ENCODE results near the gene TTYH3. TPM values are rescaled to one million over a fixed set of nuclear protein-coding genes. Genes with fewer than 3 reads are reported as not detected.
A peak's percentile ranks its signal among the peaks of the same experiment; 100 is the strongest.

TTYH3 gene
- total RNA-seq, 1 experiment from 2014 or later, result 42.7 TPM

- peak; percentile 22 for DNase-seq (ENCODE audit: low read depth)
- in situ Hi-C loops (cut with HindIII; ENCODE audit: low pct_unique_long_range_greater_than_20kb, low sequenced_read_pairs), result no loop called here
Observed at GRCh38 chr7:2629746-2630681, 1.8 kb upstream of the TTYH3 start.

- in situ Hi-C loops (cut with HindIII; ENCODE audit: low pct_unique_long_range_greater_than_20kb, low sequenced_read_pairs), result no loop called here
- peak; percentile 85 for DNase-seq (ENCODE audit: low read depth)
Observed at GRCh38 chr7:2632733-2633537, 1.1 kb downstream of the TTYH3 start.

DNA sequence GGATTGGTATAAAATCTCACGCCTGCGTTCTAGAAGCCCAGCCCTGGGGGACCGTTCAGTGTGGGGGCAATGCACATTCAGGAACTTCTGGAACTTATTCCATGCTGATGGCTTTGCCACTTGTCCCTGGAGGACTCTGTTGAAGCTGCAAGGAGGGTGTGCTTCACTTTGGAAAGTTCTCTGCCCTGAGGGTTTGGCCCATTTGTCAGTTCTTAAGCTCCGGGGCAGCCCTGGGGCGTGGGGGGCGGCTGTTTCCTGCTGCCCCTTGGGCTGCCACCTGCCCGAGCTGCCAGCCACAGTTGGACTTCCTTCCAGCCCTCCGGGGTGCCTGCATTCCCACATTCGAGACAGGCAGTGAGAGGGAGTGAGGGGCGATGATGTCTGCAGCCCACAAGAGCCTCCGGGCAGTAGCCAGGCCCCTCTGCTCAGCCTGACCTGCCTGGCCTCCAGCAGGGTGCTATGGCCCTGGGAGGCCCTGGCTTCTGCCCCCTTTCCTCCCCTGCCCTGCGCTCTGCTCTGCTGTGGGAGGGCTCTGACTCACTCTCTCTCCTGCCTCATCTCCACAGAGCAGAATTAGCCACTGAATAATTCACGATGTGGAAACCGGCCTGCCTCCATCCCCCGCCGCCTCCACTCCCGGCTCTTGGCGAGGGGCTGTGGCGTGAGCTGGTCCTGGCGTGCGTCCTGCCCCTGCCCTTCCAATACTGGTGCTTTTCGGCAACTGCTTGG, 1.9 kb downstream of the TTYH3 start:
- DNase-seq (ENCODE audit: low read depth), result peak; percentile 77
- in situ Hi-C loops (cut with HindIII; ENCODE audit: low pct_unique_long_range_greater_than_20kb, low sequenced_read_pairs), result no loop called here

- DNase-seq (ENCODE audit: low read depth), result no peak
- in situ Hi-C loops (cut with HindIII; ENCODE audit: low pct_unique_long_range_greater_than_20kb, low sequenced_read_pairs), result no loop called here
Observed at GRCh38 chr7:2634267-2635145, 2.7 kb downstream of the TTYH3 start.

DNA sequence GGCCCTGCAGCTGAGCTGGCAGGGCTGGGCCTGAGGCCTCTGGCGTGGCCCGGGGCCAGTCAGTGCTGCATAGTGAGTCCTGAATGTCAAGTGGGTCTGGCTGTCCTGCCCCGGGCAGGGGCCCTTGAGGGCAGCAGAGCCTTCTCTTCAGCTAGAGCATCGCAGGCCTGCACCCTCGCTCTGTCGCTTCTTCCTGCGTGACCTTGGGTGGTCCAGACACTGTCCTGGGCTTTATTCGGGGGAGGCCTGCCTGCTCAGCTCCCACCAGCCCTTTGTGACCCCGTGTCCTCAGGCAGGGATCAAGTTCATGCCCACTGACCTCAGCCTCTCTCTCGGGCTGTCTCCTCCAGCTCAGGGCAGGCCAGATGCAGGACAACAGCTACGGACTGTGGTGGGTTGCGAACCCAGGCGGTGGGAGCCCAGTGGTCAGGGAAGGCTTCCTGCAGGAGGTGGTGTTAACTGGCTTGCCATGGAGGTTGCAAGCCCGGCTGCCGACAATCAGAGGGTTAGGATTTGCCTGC, 3.4 kb downstream of the TTYH3 start:
- no peak for DNase-seq (ENCODE audit: low read depth)
- in situ Hi-C loops (cut with HindIII; ENCODE audit: low pct_unique_long_range_greater_than_20kb, low sequenced_read_pairs), result no loop called here

DNA sequence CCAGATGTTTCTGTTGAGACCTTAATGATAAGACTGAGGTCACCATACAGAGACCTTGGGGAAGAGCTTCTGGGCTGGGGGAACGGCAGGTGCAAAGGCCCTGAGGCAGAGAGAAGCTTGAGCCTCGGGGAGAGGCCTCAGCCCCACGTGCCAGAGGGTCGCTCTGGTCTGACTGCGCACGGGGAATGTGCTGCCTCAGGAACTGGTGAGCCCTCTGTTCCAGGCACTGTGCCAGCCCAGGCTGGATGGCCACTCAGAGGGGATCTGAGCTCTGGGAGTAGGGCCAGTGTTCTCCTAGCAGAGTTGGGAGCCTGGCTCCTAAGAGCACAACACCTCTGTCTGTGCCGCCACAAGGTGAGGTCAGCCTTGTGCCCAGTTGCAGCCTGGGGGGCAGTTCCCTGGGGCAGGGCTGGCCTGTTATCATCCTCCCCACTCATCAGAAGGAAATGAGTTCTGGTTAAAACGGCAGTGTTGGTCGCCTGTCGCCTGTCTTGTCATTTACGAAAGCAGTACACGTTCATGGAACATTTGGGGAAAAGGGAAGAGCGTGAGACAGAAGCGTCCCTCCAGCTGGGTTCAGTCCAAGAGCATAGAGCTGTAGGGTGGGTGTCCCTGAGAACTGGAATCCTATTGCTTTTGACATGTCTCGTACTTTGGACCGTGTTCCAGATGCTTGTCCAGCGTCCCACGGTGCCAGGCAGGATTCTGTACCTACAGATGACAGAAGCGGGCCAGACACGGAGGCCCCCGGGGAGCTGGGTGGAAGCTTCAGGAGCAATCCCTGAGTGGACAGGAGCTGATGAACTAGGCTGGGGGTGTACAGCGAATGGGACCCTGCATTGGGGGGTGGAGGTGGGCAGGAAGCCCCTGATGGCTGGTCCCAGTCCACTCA, 4.3 kb downstream of the TTYH3 start:
- no peak for DNase-seq (ENCODE audit: low read depth)
- in situ Hi-C loops (cut with HindIII; ENCODE audit: low pct_unique_long_range_greater_than_20kb, low sequenced_read_pairs), result no loop called here

- in situ Hi-C loops (cut with HindIII; ENCODE audit: low pct_unique_long_range_greater_than_20kb, low sequenced_read_pairs), result no loop called here
Observed at GRCh38 chr7:2637066-2637471, 5.3 kb downstream of the TTYH3 start.

GRCh38 chr7:2637505-2638223, 5.9 kb downstream of the TTYH3 start:
- in situ Hi-C loops (cut with HindIII; ENCODE audit: low pct_unique_long_range_greater_than_20kb, low sequenced_read_pairs), result no loop called here
- no peak for DNase-seq (ENCODE audit: low read depth)

More at GRCh38 chr7:2637066-2637471, 5.3 kb downstream of the TTYH3 start:
- DNase-seq (ENCODE audit: low read depth), result no peak

GRCh38 chr7:2638224-2638991, 6.6 kb downstream of the TTYH3 start:
- in situ Hi-C loops (cut with HindIII; ENCODE audit: low pct_unique_long_range_greater_than_20kb, low sequenced_read_pairs), result no loop called here
- no peak for DNase-seq (ENCODE audit: low read depth)

DNA sequence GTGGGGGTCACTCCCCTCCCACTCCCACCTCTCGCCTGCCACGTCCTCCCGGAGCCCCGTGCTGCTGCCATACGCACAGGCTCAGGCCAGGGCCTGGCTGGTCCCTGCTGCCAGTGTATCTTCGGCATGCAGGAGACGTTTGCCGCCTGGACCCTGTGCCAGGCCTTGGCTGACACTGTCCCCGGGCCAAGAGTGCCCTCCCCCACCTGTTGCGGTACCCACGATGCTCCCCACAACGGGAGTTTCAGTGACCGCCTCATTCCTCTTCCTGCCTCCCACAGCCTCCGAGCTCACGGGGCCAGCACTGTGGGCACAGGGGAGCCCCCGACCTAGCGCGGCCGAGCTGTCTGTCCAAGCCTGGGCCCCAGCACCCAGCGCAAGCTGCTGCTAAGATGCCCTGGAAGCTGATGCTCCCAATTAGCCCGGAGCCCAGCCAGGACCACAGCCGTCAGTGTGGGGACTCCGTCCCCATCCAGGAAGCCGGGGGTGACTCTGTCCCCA, 7.4 kb downstream of the TTYH3 start:
- no peak for DNase-seq (ENCODE audit: low read depth)
- in situ Hi-C loops (cut with HindIII; ENCODE audit: low pct_unique_long_range_greater_than_20kb, low sequenced_read_pairs), result no loop called here

DNA sequence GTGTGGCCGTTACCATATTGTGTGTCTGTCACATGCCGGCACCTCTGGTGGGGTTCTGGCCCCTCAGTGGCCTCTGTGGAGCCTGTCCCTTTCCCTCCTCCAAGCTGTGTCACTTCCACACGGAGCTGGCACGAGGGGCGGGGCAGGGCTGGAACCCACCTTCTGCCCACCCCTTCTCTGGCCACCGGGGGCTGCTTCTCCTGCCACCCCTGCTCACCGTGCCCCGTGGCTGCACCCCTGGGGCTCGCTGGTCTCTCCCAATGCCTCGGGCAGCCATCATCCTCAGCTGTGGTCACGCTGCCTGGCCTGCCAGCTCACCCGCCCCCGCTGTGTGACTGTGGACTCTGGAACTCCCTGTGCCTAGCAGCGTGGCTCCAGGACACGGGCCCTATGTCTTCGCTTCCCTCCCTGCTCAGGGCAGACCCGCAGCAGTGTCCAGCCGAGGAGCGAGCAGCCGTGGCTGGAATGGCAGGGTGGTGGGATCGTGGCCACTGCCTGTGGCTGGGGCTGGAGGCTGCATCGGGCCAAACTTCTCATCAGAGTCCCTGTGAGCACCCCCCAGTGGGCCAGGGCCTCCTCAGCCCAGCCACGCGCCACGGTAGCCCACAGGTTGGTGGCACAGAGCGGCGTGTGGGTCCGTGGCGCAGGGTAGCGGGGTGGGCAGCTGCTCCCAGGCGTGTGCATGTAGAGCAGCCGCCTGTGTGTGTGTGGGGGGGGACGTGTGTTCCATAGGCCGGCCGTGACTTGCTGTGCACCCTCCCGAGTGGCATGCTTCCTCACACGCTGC, 8.1 kb downstream of the TTYH3 start:
- no peak for DNase-seq (ENCODE audit: low read depth)
- in situ Hi-C loops (cut with HindIII; ENCODE audit: low pct_unique_long_range_greater_than_20kb, low sequenced_read_pairs), result no loop called here

- in situ Hi-C loops (cut with HindIII; ENCODE audit: low pct_unique_long_range_greater_than_20kb, low sequenced_read_pairs), result no loop called here
- DNase-seq (ENCODE audit: low read depth), result peak; percentile 81
Observed at GRCh38 chr7:2640482-2640830, 8.7 kb downstream of the TTYH3 start.

DNA sequence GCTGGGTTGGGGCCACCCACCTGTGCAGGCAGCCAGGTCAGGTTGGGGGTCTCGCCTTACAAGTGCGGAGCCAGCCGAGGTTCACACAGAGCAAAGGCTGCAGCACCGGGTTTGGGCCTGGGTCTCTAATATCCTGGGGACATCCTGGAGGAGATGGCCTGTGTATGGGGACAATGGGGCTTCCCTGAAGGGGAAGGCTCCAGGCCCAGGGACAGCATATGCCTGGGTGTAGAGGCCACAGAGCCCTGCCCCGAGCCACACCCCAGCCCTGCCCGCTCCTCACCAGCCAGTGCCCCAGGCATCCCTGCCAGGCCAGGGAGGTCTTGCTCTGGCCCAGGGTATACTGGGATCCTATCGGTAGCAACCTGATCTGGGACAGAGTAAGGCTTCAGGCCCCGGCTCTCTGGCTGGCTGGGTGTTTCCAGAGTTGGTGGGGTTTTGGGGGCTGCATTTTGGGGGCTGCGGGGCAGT, 9.1 kb downstream of the TTYH3 start:
- DNase-seq (ENCODE audit: low read depth), result no peak
- in situ Hi-C loops (cut with HindIII; ENCODE audit: low pct_unique_long_range_greater_than_20kb, low sequenced_read_pairs), result no loop called here

Data from Caki2 (cell line).